SK-N-SH treated with all-trans-retinoic acid at 6 μM for 48 hours (cell line): ENCODE measurements around the gene AKR1C2.
"Not testable (repeated sequence)": the region's sequence is repeated elsewhere in the genome, so short reads cannot be mapped to it uniquely, and the experiment has no call there.

ENCODE experiments used
- ARNTL ChIP-seq: fragments of 450-650 bp; formaldehyde crosslinking; IDR thresholded peaks from 2 replicates; pipeline ENCODE4 v1.5.0; 2020; ENCODE audit warnings: low read depth, mild to moderate bottlenecking, moderate library complexity, borderline replicate concordance
- BACH2 ChIP-seq: fragments of 250-450 bp; sonication (Bioruptor Pico); IDR thresholded peaks from 2 replicates; pipeline ENCODE4 v1.9.0; 2021; ENCODE audit warnings: mild to moderate bottlenecking, borderline replicate concordance
- CREB5 ChIP-seq: fragments of 250-450 bp; sonication (Bioruptor Pico); IDR thresholded peaks from 2 replicates; pipeline ENCODE4 v1.5.1; 2020; ENCODE audit warnings: low read depth, mild to moderate bottlenecking, moderate library complexity
- ISL1 ChIP-seq: fragments of 250-450 bp; sonication (Bioruptor Pico); IDR thresholded peaks from 2 replicates; pipeline ENCODE4 v2.1.2; 2022; ENCODE audit warnings: mild to moderate bottlenecking, moderate library complexity
- PATZ1 ChIP-seq: fragments of 250-450 bp; sonication (Bioruptor Pico); IDR thresholded peaks from 2 replicates; pipeline ENCODE4 v1.8.0; 2020; ENCODE audit warnings: mild to moderate bottlenecking, moderate library complexity, borderline replicate concordance
- PPARA ChIP-seq: fragments of 250-450 bp; sonication (Bioruptor Pico); IDR thresholded peaks from 2 replicates; pipeline ENCODE4 v1.5.0; 2020; ENCODE audit warnings: mild to moderate bottlenecking, borderline replicate concordance
- RARB ChIP-seq: fragments of 250-450 bp; sonication (Bioruptor Pico); IDR thresholded peaks from 2 replicates; pipeline ENCODE4 v1.8.0; 2021; ENCODE audit warnings: mild to moderate bottlenecking, moderate library complexity
- SNAI2 ChIP-seq: fragments of 250-450 bp; sonication (Bioruptor Pico); IDR thresholded peaks from 2 replicates; pipeline ENCODE4 v1.5.0; 2020; ENCODE audit warnings: mild to moderate bottlenecking, moderate library complexity
- TOX ChIP-seq: fragments of 250-450 bp; sonication (Bioruptor Pico); IDR thresholded peaks from 2 replicates; pipeline ENCODE4 v1.8.0; 2021; ENCODE audit warnings: mild to moderate bottlenecking, moderate library complexity, borderline replicate concordance
- ZC3H10 ChIP-seq: fragments of 250-450 bp; sonication (Bioruptor Pico); IDR thresholded peaks from 2 replicates; pipeline ENCODE4 v1.5.1; 2021; ENCODE audit warnings: mild to moderate bottlenecking, moderate library complexity
- ZFP3 ChIP-seq: fragments of 250-450 bp; sonication (Bioruptor Pico); IDR thresholded peaks from 2 replicates; pipeline ENCODE4 v1.5.0; 2020; ENCODE audit warnings: mild to moderate bottlenecking, moderate library complexity
- ZFP30 ChIP-seq: fragments of 450-650 bp; formaldehyde crosslinking; IDR thresholded peaks from 2 replicates; pipeline ENCODE4 v1.5.0; 2022; ENCODE audit warnings: mild to moderate bottlenecking, moderate library complexity

GRCh38 chr10:4973294-4973693 lies 30.4 kb downstream of the AKR1C2 start:
- TF ChIP-seq PATZ1 (CRISPR knock-in tag); RARB (CRISPR knock-in tag); ARNTL; CREB5 (CRISPR knock-in tag); TOX (CRISPR knock-in tag); PPARA (CRISPR knock-in tag); ZC3H10 (CRISPR knock-in tag); ZFP30; ZFP3 (CRISPR knock-in tag); BACH2; SNAI2 (CRISPR knock-in tag); ISL1 (CRISPR knock-in tag): not testable (repeated sequence)
